ENCODE results near the gene ACY1.
"Not testable (repeated sequence)": the region's sequence is repeated elsewhere in the genome, so short reads cannot be mapped to it uniquely, and the experiment has no call there.

ACY1 gene

GRCh38 chr3:52030714-52031310, 47.5 kb downstream of the ACY1 start:
- DNase-seq, result no peak

- no peak for DNase-seq
Measured at GRCh38 chr3:52031896-52032295, 48.6 kb downstream of the ACY1 start.

GRCh38 chr3:52032702-52033408, 49.5 kb downstream of the ACY1 start:
- no peak for DNase-seq

- not testable (repeated sequence) for DNase-seq
Measured at GRCh38 chr3:52033748-52034147, 50.4 kb downstream of the ACY1 start.

GRCh38 chr3:52034212-52034611, 50.9 kb downstream of the ACY1 start:
- DNase-seq, result no peak

- no peak for DNase-seq
Measured at GRCh38 chr3:52034651-52035050, 51.3 kb downstream of the ACY1 start.

GRCh38 chr3:52036222-52036694, 52.9 kb downstream of the ACY1 start:
- DNase-seq, result no peak

GRCh38 chr3:52036829-52037228, 53.5 kb downstream of the ACY1 start:
- DNase-seq, result no peak

- DNase-seq, result no peak
Measured at GRCh38 chr3:52037291-52037690, 54.0 kb downstream of the ACY1 start.

GRCh38 chr3:52038227-52038626, 54.9 kb downstream of the ACY1 start:
- no peak for DNase-seq

Data from NCI-H345 (cell line).